GM18870 (cell line): ENCODE measurements around the gene ITGA2.

Experiments used
- ATAC-seq: cut with Tn5 transposase; IDR thresholded peaks from one replicate; pipeline ENCODE4 v1.9.1; 2021; ENCODE audit warnings: moderate library complexity; ENCODE audit not compliant: unreplicated experiment

ITGA2 gene

GRCh38 chr5:53052499-53052898, 63.3 kb downstream of the ITGA2 start:
- no peak for ATAC-seq

GRCh38 chr5:53053364-53053763, 64.2 kb downstream of the ITGA2 start:
- no peak for ATAC-seq

GRCh38 chr5:53055365-53055764, 66.2 kb downstream of the ITGA2 start:
- ATAC-seq: no peak

GRCh38 chr5:53059281-53059680, 70.1 kb downstream of the ITGA2 start:
- no peak for ATAC-seq

GRCh38 chr5:53063176-53063575, 74.0 kb downstream of the ITGA2 start:
- ATAC-seq: no peak

GRCh38 chr5:53063791-53064190, 74.6 kb downstream of the ITGA2 start:
- no peak for ATAC-seq

GRCh38 chr5:53066088-53066487, 76.9 kb downstream of the ITGA2 start:
- ATAC-seq: no peak

GRCh38 chr5:53067641-53068040, 78.5 kb downstream of the ITGA2 start:
- no peak for ATAC-seq

- no peak for ATAC-seq
These were observed 79.2 kb downstream of the ITGA2 start for GRCh38 chr5:53068291-53068836.

GRCh38 chr5:53069626-53070025, 80.5 kb downstream of the ITGA2 start:
- no peak for ATAC-seq

GRCh38 chr5:53071298-53071697, 82.1 kb downstream of the ITGA2 start:
- ATAC-seq: no peak

GRCh38 chr5:53071738-53072137, 82.6 kb downstream of the ITGA2 start:
- no peak for ATAC-seq

GRCh38 chr5:53073348-53073747, 84.2 kb downstream of the ITGA2 start:
- no peak for ATAC-seq

- ATAC-seq: no peak
These were observed 86.9 kb downstream of the ITGA2 start for GRCh38 chr5:53076014-53076583.

GRCh38 chr5:53080271-53080670, 91.1 kb downstream of the ITGA2 start:
- no peak for ATAC-seq

GRCh38 chr5:53083927-53084326, 94.8 kb downstream of the ITGA2 start:
- ATAC-seq: no peak

GRCh38 chr5:53084546-53085255, 95.5 kb downstream of the ITGA2 start:
- ATAC-seq: no peak

GRCh38 chr5:53087171-53087570, 98.0 kb downstream of the ITGA2 start:
- ATAC-seq: no peak

GRCh38 chr5:53087621-53088121, 98.5 kb downstream of the ITGA2 start:
- no peak for ATAC-seq

- peak; percentile 77 for ATAC-seq
These were observed 100.4 kb downstream of the ITGA2 start for GRCh38 chr5:53089481-53089991.

- no peak for ATAC-seq
These were observed 101.1 kb downstream of the ITGA2 start for GRCh38 chr5:53090229-53090628.

GRCh38 chr5:53091289-53091688, 102.1 kb downstream of the ITGA2 start:
- ATAC-seq: no peak
